Loucy (cell line): ENCODE data around the gene RUNX2.

Experiments
- H2AFZ ChIP-seq: fragments of 200-600 bp; sonication (generic); 2 replicates; pipeline ENCODE4 v1.6.0; 2016; ENCODE audit warnings: antibody characterized with exemption, mild to moderate bottlenecking, low read length, moderate library complexity
- H3F3A ChIP-seq: fragments of 200-600 bp; 2 replicates; pipeline ENCODE4 v1.6.0; 2016; ENCODE audit warnings: antibody characterized with exemption, low read depth, mild to moderate bottlenecking
- H3K27me3 ChIP-seq: fragments of 200-600 bp; sonication (generic); 2 replicates; pipeline ENCODE4 v1.6.1; 2014; ENCODE audit warnings: low read length, mild to moderate bottlenecking; ENCODE audit not compliant: insufficient read depth, poor library complexity, severe bottlenecking
- H3K36me3 ChIP-seq: fragments of 200-600 bp; sonication (generic); 2 replicates; pipeline ENCODE4 v1.6.1; 2016; ENCODE audit warnings: low read length; ENCODE audit not compliant: insufficient read depth
- H3K4me1 ChIP-seq: fragments of 200-600 bp; sonication (generic); 2 replicates; pipeline ENCODE4 v1.5.1; 2014; ENCODE audit warnings: low read length, mild to moderate bottlenecking; ENCODE audit not compliant: insufficient read depth, poor library complexity, severe bottlenecking
- H3K4me2 ChIP-seq: fragments of 200-600 bp; sonication (generic); 2 replicates; pipeline ENCODE4 v1.6.0; 2014; ENCODE audit warnings: antibody characterized with exemption, low read length, low read depth, mild to moderate bottlenecking; ENCODE audit not compliant: poor library complexity, severe bottlenecking
- H3K4me3 ChIP-seq: fragments of 200-600 bp; sonication (generic); 2 replicates; pipeline ENCODE4 v1.5.1; 2014; ENCODE audit warnings: low read length, mild to moderate bottlenecking, mixed read lengths; ENCODE audit not compliant: poor library complexity, severe bottlenecking
- H3K79me2 ChIP-seq: fragments of 200-600 bp; sonication (generic); 2 replicates; pipeline ENCODE4 v1.6.1; 2014; ENCODE audit warnings: low read length; ENCODE audit not compliant: insufficient read depth
- H3K9ac ChIP-seq: fragments of 200-600 bp; sonication (generic); 2 replicates; pipeline ENCODE4 v1.6.0; 2014; ENCODE audit warnings: mild to moderate bottlenecking, low read depth, low read length, moderate library complexity; ENCODE audit not compliant: poor library complexity, severe bottlenecking
- H3K9me2 ChIP-seq: fragments of 200-600 bp; sonication (generic); replicated peaks from 2 replicates; pipeline ENCODE4 v1.6.1; 2016; ENCODE audit warnings: low read depth, low read length, mixed read lengths
- H3K9me3 ChIP-seq: fragments of 200-600 bp; sonication (generic); 2 replicates; pipeline ENCODE4 v1.6.1; 2014; ENCODE audit warnings: mild to moderate bottlenecking, antibody characterized with exemption, low read length, low read depth; ENCODE audit not compliant: insufficient read depth
- H4K20me1 ChIP-seq: fragments of 200-600 bp; sonication (generic); 2 replicates; pipeline ENCODE4 v1.6.0; 2014; ENCODE audit warnings: antibody characterized with exemption, low read length, mild to moderate bottlenecking; ENCODE audit not compliant: insufficient read depth, poor library complexity, severe bottlenecking
- EZH2phosphoT487 ChIP-seq: fragments of 200-600 bp; IDR thresholded peaks from 2 replicates; pipeline ENCODE4 v1.6.1; 2018; ENCODE audit warnings: antibody characterized with exemption, mild to moderate bottlenecking, moderate library complexity, borderline replicate concordance
- TF ChIP-seq, protein P1 (sequence below): fragments of 200-600 bp; sonication (generic); conservative IDR thresholded peaks from 2 replicates; pipeline ENCODE4 v1.5.1; 2014; ENCODE audit warnings: mild to moderate bottlenecking, antibody characterized with exemption, low read length

RUNX2 gene

GRCh38 chr6:45540375-45540920 lies 212.3 kb downstream of the RUNX2 start:
- Histone ChIP-seq H3K9ac (no peak overlapping the region), H3K4me2 (no peak overlapping the region), H3K27me3 (no peaks in the 10 kb centered on the region), H3K4me3 (no peak overlapping the region), H3F3A (no peaks in the 10 kb centered on the region), H3K4me1 (peaks cover 28% of the 10 kb centered on the region), H3K9me3 (no peaks in the 10 kb centered on the region), H2AFZ (no peak overlapping the region), H3K9me2 (no peaks in the 10 kb centered on the region), H3K36me3 (peaks cover 8% of the 10 kb centered on the region; the same call in 1 of the 2 replicates), H3K79me2 (no peaks in the 10 kb centered on the region), H4K20me1 (no peaks in the 10 kb centered on the region)
- TF ChIP-seq, protein P1, sequence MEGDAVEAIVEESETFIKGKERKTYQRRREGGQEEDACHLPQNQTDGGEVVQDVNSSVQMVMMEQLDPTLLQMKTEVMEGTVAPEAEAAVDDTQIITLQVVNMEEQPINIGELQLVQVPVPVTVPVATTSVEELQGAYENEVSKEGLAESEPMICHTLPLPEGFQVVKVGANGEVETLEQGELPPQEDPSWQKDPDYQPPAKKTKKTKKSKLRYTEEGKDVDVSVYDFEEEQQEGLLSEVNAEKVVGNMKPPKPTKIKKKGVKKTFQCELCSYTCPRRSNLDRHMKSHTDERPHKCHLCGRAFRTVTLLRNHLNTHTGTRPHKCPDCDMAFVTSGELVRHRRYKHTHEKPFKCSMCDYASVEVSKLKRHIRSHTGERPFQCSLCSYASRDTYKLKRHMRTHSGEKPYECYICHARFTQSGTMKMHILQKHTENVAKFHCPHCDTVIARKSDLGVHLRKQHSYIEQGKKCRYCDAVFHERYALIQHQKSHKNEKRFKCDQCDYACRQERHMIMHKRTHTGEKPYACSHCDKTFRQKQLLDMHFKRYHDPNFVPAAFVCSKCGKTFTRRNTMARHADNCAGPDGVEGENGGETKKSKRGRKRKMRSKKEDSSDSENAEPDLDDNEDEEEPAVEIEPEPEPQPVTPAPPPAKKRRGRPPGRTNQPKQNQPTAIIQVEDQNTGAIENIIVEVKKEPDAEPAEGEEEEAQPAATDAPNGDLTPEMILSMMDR = no peak
- no peak for TF ChIP-seq EZH2phosphoT487

GRCh38 chr6:45541934-45542333 lies 213.8 kb downstream of the RUNX2 start:
- Histone ChIP-seq H3F3A (no peaks in the 10 kb centered on the region), H3K9ac (no peak overlapping the region), H2AFZ (no peak overlapping the region), H3K4me3 (no peak overlapping the region), H3K79me2 (no peaks in the 10 kb centered on the region), H3K36me3 (peaks cover 3% of the 10 kb centered on the region; the same call in 1 of the 2 replicates), H3K4me2 (no peak overlapping the region), H3K4me1 (peaks cover 28% of the 10 kb centered on the region), H3K9me3 (no peaks in the 10 kb centered on the region), H4K20me1 (no peaks in the 10 kb centered on the region), H3K9me2 (no peaks in the 10 kb centered on the region), H3K27me3 (no peaks in the 10 kb centered on the region)
- TF ChIP-seq, protein P1 = no peak
- TF ChIP-seq EZH2phosphoT487 = no peak

- Histone ChIP-seq H2AFZ (no peak overlapping the region), H3K4me2 (no peak overlapping the region), H3K4me1 (peaks cover 21% of the 10 kb centered on the region), H3F3A (no peaks in the 10 kb centered on the region), H4K20me1 (no peaks in the 10 kb centered on the region), H3K36me3 (peaks cover 12% of the 10 kb centered on the region; the same call in 1 of the 2 replicates), H3K9me3 (no peaks in the 10 kb centered on the region), H3K27me3 (no peaks in the 10 kb centered on the region), H3K9me2 (no peaks in the 10 kb centered on the region), H3K4me3 (no peak overlapping the region), H3K79me2 (no peaks in the 10 kb centered on the region), H3K9ac (no peak overlapping the region)
- TF ChIP-seq, protein P1 = no peak
- no peak for TF ChIP-seq EZH2phosphoT487
These were observed 215.4 kb downstream of the RUNX2 start for GRCh38 chr6:45543298-45544235.
